Natural killer cell (primary cell): ENCODE results near the gene FMC1. TPM values are rescaled to one million over a fixed set of nuclear protein-coding genes. Genes with fewer than 3 reads are reported as not detected.
A peak's percentile ranks its signal among the peaks of the same experiment; 100 is the strongest.

Source experiments
- ATAC-seq, 3 donors: fragments of 150-1000 bp in 2 of 3; fragments of 200-7000 bp in 1 of 3; cut with Tn5 transposase; 1 replicate in 1 of 3; 2 replicates in 2 of 3; pipeline ENCODE4 v1.10.0; 2021; ENCODE audit warnings: mild to moderate bottlenecking in 2 of 3, moderate library complexity in 2 of 3
- DNase-seq, 2 donors: peaks; one replicate each; pipeline versions ENCODE4 v3.0.0 to v3.0.0-alpha.2; 2013 to 2021; ENCODE audit warnings: mixed read lengths in 1 of 2
- H3K27ac ChIP-seq: one replicate; pipeline ENCODE4 v1.5.1; 2013; ENCODE audit warnings: mild to moderate bottlenecking, low read length
- H3K27me3 ChIP-seq: one replicate; pipeline ENCODE4 v1.6.1; 2013; ENCODE audit warnings: low read length; ENCODE audit not compliant: control insufficient read depth, insufficient read depth
- H3K36me3 ChIP-seq: one replicate; pipeline ENCODE4 v1.6.1; 2013; ENCODE audit warnings: low read length; ENCODE audit not compliant: control insufficient read depth, insufficient read depth
- H3K4me1 ChIP-seq: one replicate; pipeline ENCODE4 v1.6.1; 2013; ENCODE audit warnings: low read length; ENCODE audit not compliant: control insufficient read depth, insufficient read depth
- H3K4me3 ChIP-seq: one replicate; pipeline ENCODE4 v1.5.1; 2013; ENCODE audit warnings: low read length
- H3K9me3 ChIP-seq: one replicate; pipeline ENCODE4 v1.6.1; 2013; ENCODE audit warnings: low read length; ENCODE audit not compliant: control insufficient read depth, insufficient read depth
- H3K27ac Mint-ChIP-seq, 2 donors: one replicate each; pipeline ENCODE4 v1.8.0; 2022; ENCODE audit warnings: mild to moderate bottlenecking in 2 of 2, mixed read lengths in 2 of 2, moderate library complexity in 1 of 2
- H3K27me3 Mint-ChIP-seq, 2 donors: one replicate each; pipeline ENCODE4 v1.8.0; 2022; ENCODE audit warnings: low read depth in 2 of 2, mixed read lengths in 2 of 2
- H3K36me3 Mint-ChIP-seq: one replicate; pipeline ENCODE4 v1.8.0; 2022; ENCODE audit warnings: mixed read lengths
- H3K4me1 Mint-ChIP-seq, 2 donors: one replicate each; pipeline ENCODE4 v1.8.0; 2022; ENCODE audit warnings: mixed read lengths in 2 of 2
- H3K4me3 Mint-ChIP-seq: one replicate; pipeline ENCODE4 v1.8.0; 2022; ENCODE audit warnings: mild to moderate bottlenecking, moderate library complexity, mixed read lengths
- H3K9me3 Mint-ChIP-seq, 2 donors: one replicate each; pipeline ENCODE4 v1.8.0; 2022; ENCODE audit warnings: mixed read lengths in 2 of 2
- CTCF ChIP-seq: fragments of 200-600 bp; IDR thresholded peaks from one replicate; pipeline ENCODE4 v1.8.0; 2022; ENCODE audit warnings: antibody characterized with exemption
- WGBS: methylation state at CpG from one replicate; pipeline ENCODE4 v1.1.7; 2013; ENCODE audit warnings: missing lambda C conversion rate; ENCODE audit not compliant: insufficient coverage; 5-methylcytosine and 5-hydroxymethylcytosine counted together
- intact Hi-C: fragments of 100-400 bp; cut with micrococcal nuclease; formaldehyde crosslinking; loops from one replicate; pipeline ENCODE4 v1.14.2; 2022
- total RNA-seq, 4 donors: library from RNA; stranded (reverse); fragments of 120-200 nt in 1 of 4; gene quantifications; one replicate each; pipeline versions ENCODE4 v1.2.3 to v1.2.4, GENCODE V29; 2013 to 2022

The FMC1 gene
- total RNA-seq, 3 donors from 2014 or later (not counting 1 experiment from before 2014, with no cell fraction given) = 5.1 to 7.2 (median 6.9) TPM

GRCh38 chr7:139358541-139359365 lies 17.6 kb downstream of the FMC1 start:
- no peaks in the 10 kb centered on the region for H3K36me3 ChIP-seq
- intact Hi-C loops = loop anchor here (1.0 kb wide), 1 partner anchor 18 kb away; no protein-coding TSS in a partner anchor
- peaks cover 17% of the 10 kb centered on the region for H3K4me1 ChIP-seq
- 3% methylated on average over 37 of the region's 39 CpGs for WGBS
- H3K27ac Mint-ChIP-seq = peak overlapping the region; percentile 97 to 98
- peak overlapping the region; percentile 98 for H3K4me3 ChIP-seq
- TF ChIP-seq CTCF = no peak
- peak overlapping the region; percentile 98 for H3K4me3 Mint-ChIP-seq
- no peaks in the 10 kb centered on the region for H3K36me3 Mint-ChIP-seq
- H3K27me3 ChIP-seq = no peaks in the 10 kb centered on the region
- DNase-seq = peak; percentile 23 to 61
- peak overlapping the region; percentile 99 for H3K27ac ChIP-seq
- H3K9me3 ChIP-seq = no peaks in the 10 kb centered on the region
- ATAC-seq = peak; percentile 5 to 15 (median 9)
- H3K4me1 Mint-ChIP-seq = peaks cover 38 to 40% of the 10 kb centered on the region in 2 donors
- no peaks in the 10 kb centered on the region for H3K27me3 Mint-ChIP-seq
- no peaks in the 10 kb centered on the region for H3K9me3 Mint-ChIP-seq

DNA sequence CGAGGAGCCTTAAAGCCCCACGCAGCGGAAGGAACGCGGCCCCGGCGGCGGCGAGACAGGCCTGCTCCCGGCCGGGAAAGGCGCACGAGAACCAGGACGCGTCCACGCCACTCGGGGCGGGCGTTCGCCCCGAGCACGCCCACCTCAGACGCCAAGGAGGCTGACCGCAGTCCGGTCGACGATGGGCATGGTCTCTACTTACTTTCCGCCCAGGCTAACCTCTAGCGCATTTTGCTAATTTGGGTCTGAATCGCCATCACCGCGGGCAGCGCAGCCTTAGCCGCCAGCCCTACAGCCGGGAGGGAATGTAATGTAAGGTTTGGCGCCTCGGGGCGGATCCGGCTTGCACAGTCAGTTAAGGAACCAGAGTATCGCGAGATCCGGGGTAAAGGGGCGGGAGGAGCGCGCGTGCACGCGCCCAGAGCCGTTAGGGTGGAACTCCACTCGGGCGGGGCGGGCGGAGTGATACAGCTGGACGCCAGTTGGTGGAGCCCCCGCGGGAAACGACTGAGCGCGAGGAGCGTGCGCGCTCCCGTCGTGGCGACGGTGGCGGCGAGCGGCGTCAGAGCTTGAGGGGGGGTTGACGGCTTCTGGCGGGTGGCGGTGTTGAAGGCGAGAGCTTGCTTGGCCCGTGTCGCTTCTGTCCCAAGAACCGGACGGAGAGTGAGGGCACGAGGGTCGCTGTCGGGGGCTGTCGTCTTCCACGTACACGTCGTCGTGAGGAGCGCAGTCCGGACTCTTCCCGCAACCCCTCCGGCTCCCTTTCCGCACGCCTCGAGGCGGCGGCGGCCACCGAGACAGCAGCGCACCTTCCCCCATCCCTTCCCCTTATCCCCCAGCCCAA lies 18.5 kb downstream of the FMC1 start, which contains the start of gene LUC7L2:
Gene LUC7L2 (plus strand): TSS at position 529 of the 844 bp plus-strand sequence. CDS start 368 bp downstream, outside the sequence.
- no peaks in the 10 kb centered on the region for H3K27me3 ChIP-seq
- peaks cover 17% of the 10 kb centered on the region for H3K4me1 ChIP-seq
- Mint-ChIP-seq H3K4me3 (peak within 1 kb of the TSS; percentile 98), H3K9me3 (no peaks in the 10 kb centered on the region), H3K36me3 (no peaks in the 10 kb centered on the region), H3K27ac (peak within 1 kb of the TSS; percentile 97 to 98), H3K27me3 (no peaks in the 10 kb centered on the region), H3K4me1 (peaks cover 38 to 40% of the 10 kb centered on the region in 2 donors)
- peak within 1 kb of the TSS; percentile 98 for H3K4me3 ChIP-seq
- no peaks in the 10 kb centered on the region for H3K9me3 ChIP-seq
- WGBS = under 1% methylated on average over 98 of the region's 98 CpGs
- TF ChIP-seq CTCF = no peak
- ATAC-seq (peak; percentile 78 to 95 (median 81)), DNase-seq (peak; percentile 98 to 99)
- H3K36me3 ChIP-seq = no peaks in the 10 kb centered on the region
- H3K27ac ChIP-seq = peak within 1 kb of the TSS; percentile 99
- intact Hi-C loops = loop anchor here (1.0 to 5.0 kb wide), 2 partner anchors 19 to 818 kb away; partner anchors contain the start of gene KDM7A

GRCh38 chr7:139360210-139360947 lies 19.2 kb downstream of the FMC1 start:
- no peak for TF ChIP-seq CTCF
- DNase-seq (peak; percentile 96 to 97), ATAC-seq (peak; percentile 68 to 84 (median 72))
- H3K36me3 Mint-ChIP-seq = no peaks in the 10 kb centered on the region
- Histone ChIP-seq H3K9me3 (no peaks in the 10 kb centered on the region), H3K4me1 (peaks cover 17% of the 10 kb centered on the region), H3K4me3 (peak overlapping the region; percentile 98), H3K27me3 (no peaks in the 10 kb centered on the region), H3K27ac (peak overlapping the region; percentile 99), H3K36me3 (peaks cover 5% of the 10 kb centered on the region)
- H3K27ac Mint-ChIP-seq = peak overlapping the region; percentile 97 to 98
- peak overlapping the region; percentile 98 for H3K4me3 Mint-ChIP-seq
- intact Hi-C loops = loop anchor here (5.0 kb wide), 1 partner anchor 817 kb away; the partner anchor contains the start of gene KDM7A
- H3K4me1 Mint-ChIP-seq = peaks cover 41 to 43% of the 10 kb centered on the region in 2 donors
- H3K27me3 Mint-ChIP-seq = no peaks in the 10 kb centered on the region
- WGBS = under 1% methylated on average over 46 of the region's 47 CpGs
- no peaks in the 10 kb centered on the region for H3K9me3 Mint-ChIP-seq
